ENCODE data around the gene KRT25. TPM values are rescaled to one million over a fixed set of nuclear protein-coding genes. Genes with fewer than 3 reads are reported as not detected.

The KRT25 gene
- total and polyA plus RNA-seq, 2 donors from 2014 or later, result not detected

- H3K36me3 ChIP-seq (ENCODE audit: control insufficient read depth in 2 of 3, insufficient read depth in 3 of 3, low read length in 3 of 3), result no peaks in the 10 kb centered on the region
- no peaks in the 10 kb centered on the region for H3K27me3 ChIP-seq (ENCODE audit: control insufficient read depth, insufficient read depth, low read length)
- intact Hi-C loops (cut with DNase I), result no loop called here
- no peak overlapping the region for H3K4me3 ChIP-seq (ENCODE audit: low read length in 3 of 3)
- TF ChIP-seq CTCF (IDR thresholded peaks at IDR 0.05; ENCODE audit: borderline replicate concordance, extremely low read depth, insufficient read depth), result no peak
- H3K9me3 ChIP-seq (ENCODE audit: control insufficient read depth in 2 of 3, insufficient read depth in 1 of 3, low read length in 3 of 3), result peaks cover 2 to 24% (median 2%) of the 10 kb centered on the region in 3 donors
- no peak overlapping the region for H3K27ac ChIP-seq (ENCODE audit: low read depth in 2 of 2, low read length in 2 of 2)
- H3K9ac ChIP-seq (ENCODE audit: low read length in 3 of 3), result no peak overlapping the region
- FAIRE-seq (no peak), DNase-seq (no peak)
- H3K4me1 ChIP-seq (ENCODE audit: control insufficient read depth in 2 of 3, insufficient read depth in 2 of 3, low read depth in 1 of 3, low read length in 3 of 3), result no peaks in the 10 kb centered on the region
Measured at GRCh38 chr17:40763752-40764151, 8.6 kb upstream of the KRT25 start.

GRCh38 chr17:40760105-40761016, 5.2 kb upstream of the KRT25 start:
- H3K4me3 ChIP-seq (ENCODE audit: low read length in 3 of 3), result no peak overlapping the region
- no peak for TF ChIP-seq CTCF (IDR thresholded peaks at IDR 0.05; ENCODE audit: borderline replicate concordance, extremely low read depth, insufficient read depth)
- no peaks in the 10 kb centered on the region for H3K4me1 ChIP-seq (ENCODE audit: control insufficient read depth in 2 of 3, insufficient read depth in 2 of 3, low read depth in 1 of 3, low read length in 3 of 3)
- H3K36me3 ChIP-seq (ENCODE audit: control insufficient read depth in 2 of 3, insufficient read depth in 3 of 3, low read length in 3 of 3), result no peaks in the 10 kb centered on the region
- no peak overlapping the region for H3K9ac ChIP-seq (ENCODE audit: low read length in 3 of 3)
- no peak overlapping the region for H3K27ac ChIP-seq (ENCODE audit: low read depth in 2 of 2, low read length in 2 of 2)
- DNase-seq (no peak), FAIRE-seq (no peak)
- intact Hi-C loops (cut with DNase I), result no loop called here
- no peaks in the 10 kb centered on the region for H3K27me3 ChIP-seq (ENCODE audit: control insufficient read depth, insufficient read depth, low read length)
- peaks cover 2 to 24% (median 2%) of the 10 kb centered on the region in 3 donors for H3K9me3 ChIP-seq (ENCODE audit: control insufficient read depth in 2 of 3, insufficient read depth in 1 of 3, low read length in 3 of 3)

GRCh38 chr17:40753804-40754203, 1.3 kb downstream of the KRT25 start:
- intact Hi-C loops (cut with DNase I), result no loop called here
- Histone ChIP-seq H3K9me3 (ENCODE audit: control insufficient read depth in 2 of 3, insufficient read depth in 1 of 3, low read length in 3 of 3) (no peaks in the 10 kb centered on the region), H3K36me3 (ENCODE audit: control insufficient read depth in 2 of 3, insufficient read depth in 3 of 3, low read length in 3 of 3) (no peaks in the 10 kb centered on the region), H3K4me3 (ENCODE audit: low read length in 3 of 3) (no peak overlapping the region), H3K4me1 (ENCODE audit: control insufficient read depth in 2 of 3, insufficient read depth in 2 of 3, low read depth in 1 of 3, low read length in 3 of 3) (no peaks in the 10 kb centered on the region), H3K27me3 (ENCODE audit: control insufficient read depth, insufficient read depth, low read length) (no peaks in the 10 kb centered on the region), H3K27ac (ENCODE audit: low read depth in 2 of 2, low read length in 2 of 2) (no peak overlapping the region), H3K9ac (ENCODE audit: low read length in 3 of 3) (no peak overlapping the region)
- DNase-seq (no peak), FAIRE-seq (no peak)
- TF ChIP-seq CTCF (IDR thresholded peaks at IDR 0.05; ENCODE audit: borderline replicate concordance, extremely low read depth, insufficient read depth), result no peak
